ENCODE measurements around the gene RBM24.

DNA sequence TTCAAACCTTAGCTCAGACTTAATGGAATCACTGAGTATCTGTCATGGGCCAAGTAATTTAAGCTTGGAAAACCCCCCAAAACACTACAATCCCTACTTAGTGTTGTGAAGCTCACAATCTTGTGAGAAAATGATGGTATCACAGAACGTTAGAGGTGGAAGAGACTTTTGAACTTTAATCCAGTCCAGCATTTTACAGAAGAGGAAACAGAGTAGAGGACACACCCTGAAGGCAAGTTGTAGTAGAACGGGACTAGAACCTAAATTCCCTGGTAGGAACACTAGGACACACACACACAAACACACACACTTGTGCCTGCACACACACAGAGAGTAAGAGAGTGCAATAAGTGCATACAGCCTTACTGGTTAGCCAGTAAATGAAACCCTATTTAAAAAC lies 62.1 kb downstream of the RBM24 start:
- no peak for TF ChIP-seq CTCF (conservative IDR thresholded peaks at IDR 0.05 in 1 of 2, IDR thresholded peaks at IDR 0.05 in 1 of 2; ENCODE audit: low read depth in 1 of 2, low read length in 2 of 2)
- TF ChIP-seq EZH2 (IDR thresholded peaks at IDR 0.05; ENCODE audit: low read length, missing control alignments) = no peak
